ENCODE measurements around the gene DHRS4L2. TPM values are rescaled to one million over a fixed set of nuclear protein-coding genes. Genes with fewer than 3 reads are reported as not detected.
"Not testable (repeated sequence)": the region's sequence is repeated elsewhere in the genome, so short reads cannot be mapped to it uniquely, and the experiment has no call there.

DHRS4L2 gene
- total RNA-seq, 1 donor from 2014 or later = 12.6 TPM

DNA sequence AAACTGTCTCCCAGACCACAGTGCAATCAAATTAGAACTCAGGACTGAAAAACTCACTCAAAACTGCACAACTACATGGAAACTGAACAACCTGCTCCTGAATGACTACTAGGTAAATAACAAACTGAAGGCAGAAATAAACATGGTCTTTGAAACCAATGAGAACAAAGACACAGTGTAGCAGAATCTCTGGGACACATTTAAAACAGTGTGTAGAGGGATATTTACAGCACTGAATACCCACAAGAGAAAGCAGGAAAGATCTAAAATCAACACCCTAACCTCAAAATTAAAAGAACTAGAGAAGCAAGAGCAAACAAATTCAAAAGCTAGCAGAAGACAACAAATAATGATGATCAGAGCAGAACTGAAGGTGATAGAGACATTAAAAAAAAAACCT lies 14.7 kb upstream of the DHRS4L2 start:
- DNase-seq = not testable (repeated sequence)

DNA sequence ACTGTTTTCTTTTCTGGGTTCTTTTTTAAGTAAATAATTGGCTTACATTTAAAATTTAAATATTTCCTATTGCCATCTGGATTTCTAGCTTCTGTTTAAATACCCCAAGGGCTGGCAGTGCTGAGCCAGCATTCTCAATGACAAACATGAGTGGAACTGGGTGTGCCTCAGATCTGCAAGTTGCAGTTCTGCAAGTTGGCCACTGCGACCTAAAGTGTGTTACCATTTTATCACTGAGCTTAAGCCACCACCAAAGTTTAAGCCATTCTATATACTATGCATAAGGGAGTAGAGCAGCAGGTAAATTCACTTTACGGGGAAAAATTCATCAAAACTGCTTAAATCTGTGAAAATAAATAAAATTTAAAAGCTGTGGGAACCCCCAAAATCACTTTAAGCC lies 11.5 kb upstream of the DHRS4L2 start:
- DNase-seq = peak; percentile 21

DNA sequence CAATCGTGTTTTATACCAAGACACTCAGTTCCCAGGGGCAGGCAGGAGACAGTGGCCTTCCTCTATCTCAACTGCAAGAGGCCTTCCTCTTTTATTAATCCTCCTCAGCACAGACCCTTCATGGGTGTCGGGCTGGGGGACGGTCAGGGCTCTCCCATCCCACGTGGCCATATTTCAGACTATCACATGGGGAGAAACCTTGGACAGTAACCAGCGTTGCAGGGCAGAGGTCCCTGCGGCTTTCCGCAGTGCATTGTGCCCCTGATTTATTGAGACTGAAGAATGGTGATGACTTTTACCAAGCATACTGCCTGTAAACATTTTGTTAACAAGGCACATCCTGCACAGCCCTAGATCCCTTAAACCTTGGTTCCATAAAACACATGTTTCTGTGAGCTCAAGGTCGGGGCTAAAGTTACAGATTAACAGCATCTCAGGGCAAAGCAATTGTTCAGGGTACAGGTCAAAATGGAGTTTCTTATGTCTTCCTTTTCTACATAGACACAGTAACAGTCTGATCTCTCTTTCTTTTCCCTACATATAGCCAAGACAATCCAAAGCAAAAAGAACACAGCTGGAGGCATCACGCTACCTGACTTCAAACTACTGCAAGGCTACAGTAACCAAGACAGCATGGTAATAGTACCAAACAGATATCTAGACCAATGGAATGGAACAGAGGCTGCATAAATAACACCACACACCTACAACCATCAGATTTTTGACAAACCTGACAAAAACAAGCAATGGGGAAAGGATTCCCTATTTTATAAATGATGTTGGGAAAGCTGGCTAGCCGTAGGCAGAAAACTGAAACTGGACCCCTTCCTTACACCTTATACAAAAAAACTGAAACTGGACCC lies 6.5 kb upstream of the DHRS4L2 start:
- DNase-seq = not testable (repeated sequence)

DNA sequence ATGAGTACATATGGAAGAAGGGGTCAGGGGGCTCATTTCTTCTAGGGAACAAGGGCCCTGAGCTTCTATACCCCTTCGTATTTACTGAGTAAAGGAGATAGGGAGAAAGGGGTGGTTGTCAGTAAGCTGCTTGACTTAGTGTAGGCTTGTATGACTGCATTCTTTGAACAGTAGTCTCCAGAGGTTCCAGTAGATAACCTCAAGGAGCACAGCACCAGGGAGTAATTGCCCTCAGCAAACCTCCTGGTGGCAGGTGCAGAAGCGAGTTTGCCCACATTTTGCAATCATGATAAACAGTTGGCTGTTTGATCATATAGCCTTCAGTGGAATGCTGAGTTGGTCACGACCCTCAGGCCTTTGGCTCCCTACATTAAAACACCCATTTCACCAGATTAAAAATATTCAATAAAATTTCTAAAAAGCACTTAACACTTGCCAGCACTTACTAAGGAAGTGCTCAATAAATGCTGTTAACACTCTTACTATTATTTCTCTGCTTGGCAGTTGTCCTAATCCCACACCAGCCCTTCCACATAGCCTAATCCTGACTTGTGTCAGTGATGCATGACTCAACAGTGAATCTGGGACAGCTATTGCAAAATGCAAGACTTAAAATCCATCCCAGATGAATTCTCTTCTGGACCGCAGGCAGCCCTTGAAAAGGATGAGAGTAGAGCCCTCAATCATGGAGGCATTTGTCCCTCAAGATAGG lies 3.7 kb upstream of the DHRS4L2 start:
- DNase-seq = no peak

DNA sequence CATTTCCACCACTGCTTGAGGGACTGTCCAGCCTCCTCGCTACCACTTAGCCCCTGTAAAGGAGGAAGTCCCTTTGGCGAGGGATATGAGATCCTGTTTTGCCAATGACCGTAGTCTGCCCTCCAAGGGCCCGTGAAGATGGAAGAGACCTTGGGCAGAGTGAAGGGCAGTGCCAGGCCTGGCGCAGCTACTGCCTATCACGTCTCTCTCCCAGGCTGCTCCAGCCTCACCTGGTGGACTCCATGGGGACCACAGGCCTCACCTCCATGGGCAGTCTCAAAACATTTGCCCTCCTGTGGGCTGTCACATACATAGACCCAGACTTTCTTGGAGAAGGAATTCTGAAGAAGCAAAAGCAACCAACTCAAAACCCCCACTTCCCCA lies 514 bp upstream of the DHRS4L2 start:
- DNase-seq = not testable (repeated sequence)

DNA sequence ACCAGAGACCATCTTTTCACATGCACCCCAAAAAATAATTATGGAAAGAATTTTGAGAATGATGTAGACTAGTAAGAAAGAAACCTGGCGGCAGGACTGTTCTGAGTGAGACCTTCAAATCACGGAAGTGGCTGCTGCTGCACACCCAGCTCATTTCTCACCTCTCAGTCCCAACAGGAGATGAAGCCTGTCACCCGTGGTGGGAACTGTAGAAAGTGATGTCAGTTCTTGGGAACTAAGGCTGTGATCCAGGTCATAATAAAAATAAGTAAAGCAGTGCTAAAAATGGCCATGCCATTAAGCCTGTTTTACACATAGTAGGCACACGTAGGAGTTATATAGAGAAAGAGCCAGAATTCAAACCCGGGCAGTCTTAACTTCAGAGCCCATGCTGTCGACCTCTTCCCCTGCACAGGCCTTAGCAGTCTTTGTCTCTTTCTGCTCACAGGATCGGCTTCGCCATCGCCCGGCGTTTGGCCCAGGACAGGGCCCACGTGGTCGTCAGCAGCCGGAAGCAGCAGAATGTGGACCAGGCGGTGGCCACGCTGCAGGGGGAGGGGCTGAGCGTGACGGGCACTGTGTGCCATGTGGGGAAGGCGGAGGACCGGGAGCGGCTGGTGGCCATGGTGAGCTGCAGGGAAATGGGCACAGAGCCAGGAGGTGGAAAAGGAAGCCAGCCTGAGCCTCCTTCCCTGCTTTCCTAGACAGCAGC lies 1.2 kb downstream of the DHRS4L2 start:
- peak; percentile 20 for DNase-seq

DNA sequence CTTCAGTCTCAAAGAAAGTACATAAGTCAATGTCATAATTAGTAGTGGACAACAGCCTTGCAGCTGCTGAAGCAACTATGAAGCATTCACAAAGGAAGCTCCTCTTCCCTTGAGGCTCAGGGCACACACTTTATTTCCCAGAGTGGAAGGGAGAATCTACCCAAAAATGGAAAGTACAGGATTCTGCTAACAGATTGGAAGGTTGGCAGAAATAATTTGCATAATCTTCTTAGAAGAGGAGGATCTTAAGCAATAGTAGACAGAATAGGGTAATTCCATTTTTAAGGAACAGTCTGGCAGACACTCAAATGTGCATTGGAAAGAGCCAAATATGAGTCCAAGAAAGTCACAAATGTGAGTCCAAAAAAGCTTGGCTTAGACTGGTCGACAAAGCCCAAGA lies 2.2 kb downstream of the DHRS4L2 start:
- not testable (repeated sequence) for DNase-seq

DNA sequence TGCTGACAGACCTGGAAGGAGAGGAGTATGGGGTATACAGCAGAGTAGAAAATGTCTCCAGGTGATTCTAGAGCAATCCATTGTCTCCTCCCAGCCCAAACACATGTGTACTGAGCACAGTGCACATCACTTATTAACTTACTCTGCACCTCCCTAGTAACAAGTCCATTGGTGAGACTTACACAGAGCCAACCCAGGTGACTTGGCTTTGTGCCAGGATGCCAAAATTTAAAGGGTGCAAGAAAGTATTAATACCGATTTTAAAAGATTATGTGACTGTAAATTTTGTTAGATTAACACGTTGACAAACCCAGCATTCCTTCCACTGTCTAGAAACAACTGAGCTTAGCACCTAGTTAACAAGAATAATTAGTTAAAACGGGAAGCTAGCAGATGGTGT lies 4.3 kb downstream of the DHRS4L2 start:
- not testable (repeated sequence) for DNase-seq

DNA sequence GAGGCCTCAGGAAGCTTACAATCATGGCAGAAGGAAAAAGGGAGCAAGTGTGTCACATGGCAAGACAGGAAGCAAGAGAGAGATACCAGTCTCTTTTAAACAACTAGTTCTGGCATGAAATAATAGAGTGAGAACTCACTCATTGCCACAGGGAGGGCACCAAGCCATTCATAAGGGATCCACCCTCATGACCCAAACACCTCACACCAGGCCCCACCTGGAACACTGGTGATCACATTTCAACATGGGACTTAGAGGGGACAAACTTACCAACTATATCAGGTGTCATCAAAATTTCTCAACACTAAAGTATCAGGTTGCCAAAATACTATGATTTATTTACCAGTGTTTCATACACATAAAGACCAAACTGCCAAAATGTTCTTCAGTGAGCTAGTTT lies 7.3 kb downstream of the DHRS4L2 start:
- not testable (repeated sequence) for DNase-seq

DNA sequence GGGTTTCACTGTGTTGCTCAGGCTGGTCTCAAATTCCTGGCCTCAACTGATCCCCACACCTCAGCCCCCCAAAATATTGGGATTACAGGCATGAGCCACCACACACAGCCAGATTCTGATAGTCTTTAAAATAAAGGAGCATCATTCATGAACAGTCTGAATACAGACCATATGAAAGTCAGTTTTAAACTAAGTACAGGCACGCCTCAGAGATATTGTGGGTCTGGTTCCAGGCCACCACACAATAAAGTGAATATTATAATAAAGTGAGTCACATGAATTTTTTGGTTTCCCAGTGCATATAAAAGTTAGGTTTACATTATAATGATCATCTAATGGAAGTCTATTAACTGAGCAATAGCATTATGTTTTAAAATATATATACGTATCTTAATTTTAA lies 8.1 kb downstream of the DHRS4L2 start:
- DNase-seq = not testable (repeated sequence)

DNA sequence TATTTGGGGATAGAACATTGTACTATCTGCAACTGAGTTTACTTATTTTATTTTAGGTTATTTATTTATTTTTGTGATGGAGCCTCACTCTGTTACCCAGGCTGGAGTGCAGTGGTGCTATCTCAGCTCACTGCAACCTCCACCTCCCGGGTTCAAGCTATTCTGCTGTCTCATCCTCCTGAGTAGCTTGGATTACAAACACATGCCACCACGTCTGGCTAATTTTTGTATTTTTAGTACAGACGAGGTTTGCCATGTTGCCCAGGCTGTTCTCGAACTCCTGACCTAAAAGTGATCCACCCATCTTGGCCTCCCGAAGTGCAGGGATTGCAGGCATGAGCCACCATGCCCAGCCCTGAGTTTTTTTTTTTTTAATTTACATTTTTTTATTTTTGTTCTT lies 10.9 kb downstream of the DHRS4L2 start:
- DNase-seq = not testable (repeated sequence)

DNA sequence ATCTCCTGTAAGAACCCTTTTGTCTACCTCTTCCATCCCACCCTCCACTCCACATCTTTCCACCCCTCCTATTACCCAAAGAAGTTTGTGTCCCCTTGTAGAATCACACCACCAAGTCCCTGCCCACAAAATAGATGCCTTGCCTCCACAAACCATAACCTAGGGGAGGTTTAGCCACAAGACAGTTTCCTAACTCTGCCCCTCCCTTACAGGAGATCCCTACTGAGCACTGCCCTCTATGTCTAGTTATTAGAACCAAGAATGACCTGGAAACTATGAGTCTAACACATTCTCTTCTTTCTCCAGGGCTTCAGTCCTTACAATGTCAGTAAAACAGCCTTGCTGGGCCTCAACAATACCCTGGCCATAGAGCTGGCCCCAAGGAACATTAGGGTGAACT lies 12.3 kb downstream of the DHRS4L2 start:
- DNase-seq = not testable (repeated sequence)

DNA sequence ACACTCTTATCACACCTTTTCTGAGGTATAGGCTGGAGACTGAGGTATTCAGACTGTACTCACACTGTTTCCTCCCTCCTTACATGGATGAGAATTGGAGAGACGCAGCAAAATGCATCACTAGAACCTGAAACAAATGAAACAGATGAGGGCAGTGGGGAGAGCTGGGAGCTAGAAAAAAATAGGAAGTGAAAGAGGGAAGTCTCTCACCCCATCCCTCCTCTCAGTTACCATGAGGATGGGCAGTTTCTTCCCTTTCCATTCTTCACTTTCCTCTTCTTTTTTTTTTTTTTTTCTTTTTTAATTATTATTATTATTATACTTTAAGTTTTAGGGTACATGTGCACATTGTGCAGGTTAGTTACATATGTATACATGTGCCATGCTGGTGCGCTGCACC lies 12.9 kb downstream of the DHRS4L2 start:
- DNase-seq = not testable (repeated sequence)

DNA sequence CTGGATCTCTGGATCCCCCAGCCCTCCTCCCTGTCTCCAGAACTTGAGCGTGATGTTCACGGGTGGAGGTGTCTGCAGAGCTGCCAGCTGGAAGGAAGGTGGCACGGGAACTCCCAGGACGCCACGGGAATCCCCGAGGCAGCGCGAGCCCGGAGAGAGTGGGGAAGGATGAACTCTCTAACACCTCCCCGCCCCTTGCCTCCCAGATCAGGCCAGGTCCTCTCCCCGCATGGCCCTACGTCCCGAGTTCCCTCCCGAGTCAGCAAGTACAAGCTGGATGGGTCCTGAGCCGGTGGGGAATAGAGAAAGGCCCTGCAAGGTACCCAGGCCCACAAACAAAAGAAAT lies 17.7 kb downstream of the DHRS4L2 start:
- not testable (repeated sequence) for DNase-seq

DNA sequence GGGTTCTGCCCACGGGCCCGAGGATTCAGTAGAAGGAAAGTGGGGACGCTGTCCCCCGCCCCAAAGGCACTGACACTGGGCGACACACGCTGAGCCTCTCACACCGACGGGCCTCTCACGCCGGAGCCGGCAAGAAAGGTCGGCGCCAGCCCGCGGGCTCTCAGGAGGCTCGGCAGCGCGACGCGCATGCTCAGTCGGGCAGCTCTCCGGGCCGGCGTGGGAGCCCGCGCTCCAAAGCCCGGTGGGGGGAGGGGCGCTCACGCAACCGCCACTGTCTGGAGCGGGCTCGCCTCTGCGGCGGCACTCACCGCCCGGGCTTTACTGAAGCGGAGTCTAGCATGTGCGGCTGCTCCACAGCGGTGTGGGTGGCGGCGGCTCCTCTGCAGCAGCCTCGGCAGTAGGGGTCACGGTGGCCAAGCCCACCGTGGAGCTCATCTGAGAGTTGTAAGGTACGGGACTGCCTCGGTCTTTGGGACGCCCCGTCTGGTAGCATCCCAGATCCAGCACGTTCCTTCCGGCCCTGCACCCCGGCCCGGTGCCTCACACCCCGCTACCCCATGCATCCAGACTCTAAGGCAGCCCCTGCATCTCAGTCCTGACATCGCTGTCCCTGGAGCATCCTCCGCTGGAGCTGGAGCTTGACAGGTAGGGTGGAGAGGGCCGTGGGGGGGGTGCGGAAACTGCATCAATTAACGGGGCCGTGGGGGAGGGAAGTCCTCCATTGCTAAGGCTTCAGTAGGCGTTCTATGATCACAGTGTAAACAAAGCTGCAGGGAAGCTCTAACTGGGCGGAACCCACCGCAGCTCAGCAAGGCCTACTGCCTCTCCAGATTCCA lies 18.3 kb downstream of the DHRS4L2 start:
- peak; percentile 30 for DNase-seq

DNA sequence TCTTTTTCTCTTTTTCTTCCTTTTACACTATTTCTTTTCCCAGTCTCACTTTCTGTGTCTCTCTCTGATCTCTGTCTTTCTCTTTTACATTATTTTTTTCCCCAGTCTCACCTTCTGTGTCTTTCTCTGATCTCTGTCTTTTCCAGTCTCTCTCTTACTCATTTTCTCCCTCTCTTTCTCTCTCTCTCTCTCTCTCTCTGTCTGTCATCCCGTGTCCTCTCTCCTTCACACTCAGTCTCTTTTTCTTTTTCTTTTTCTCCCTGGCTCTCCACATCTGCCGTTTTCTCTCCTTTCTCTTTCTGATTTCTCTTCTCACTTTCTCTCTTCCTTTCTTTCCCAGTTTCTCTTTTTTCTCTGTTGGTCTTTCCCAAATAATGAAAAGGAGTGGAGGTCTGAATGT lies 22.3 kb downstream of the DHRS4L2 start:
- DNase-seq = no peak

DNA sequence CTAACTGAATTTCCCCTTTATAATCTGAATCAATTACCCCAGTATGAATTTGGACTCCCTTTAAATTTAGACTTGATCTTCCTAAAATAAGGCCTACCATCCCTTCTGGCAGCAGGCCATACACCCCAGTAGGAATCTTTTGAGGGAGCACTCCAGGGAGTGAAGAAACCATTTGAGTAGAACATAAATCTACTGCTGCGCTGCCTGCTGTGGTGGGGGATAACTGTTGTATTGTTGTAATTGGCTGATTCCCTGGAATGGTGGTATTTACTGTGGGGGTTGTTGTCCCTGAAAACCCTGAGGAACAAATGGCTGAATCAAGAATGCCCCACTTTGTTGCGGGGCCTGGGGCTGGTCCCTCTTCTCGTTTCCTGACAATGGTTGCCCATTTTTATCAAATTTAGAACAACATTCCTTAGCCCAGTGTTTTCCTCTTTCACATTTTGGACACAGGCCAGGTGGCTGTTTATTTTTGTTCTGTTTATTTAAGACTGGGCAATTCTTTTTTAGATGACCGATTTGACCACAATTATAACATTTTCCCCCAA lies 24.1 kb downstream of the DHRS4L2 start:
- DNase-seq = not testable (repeated sequence)

DNA sequence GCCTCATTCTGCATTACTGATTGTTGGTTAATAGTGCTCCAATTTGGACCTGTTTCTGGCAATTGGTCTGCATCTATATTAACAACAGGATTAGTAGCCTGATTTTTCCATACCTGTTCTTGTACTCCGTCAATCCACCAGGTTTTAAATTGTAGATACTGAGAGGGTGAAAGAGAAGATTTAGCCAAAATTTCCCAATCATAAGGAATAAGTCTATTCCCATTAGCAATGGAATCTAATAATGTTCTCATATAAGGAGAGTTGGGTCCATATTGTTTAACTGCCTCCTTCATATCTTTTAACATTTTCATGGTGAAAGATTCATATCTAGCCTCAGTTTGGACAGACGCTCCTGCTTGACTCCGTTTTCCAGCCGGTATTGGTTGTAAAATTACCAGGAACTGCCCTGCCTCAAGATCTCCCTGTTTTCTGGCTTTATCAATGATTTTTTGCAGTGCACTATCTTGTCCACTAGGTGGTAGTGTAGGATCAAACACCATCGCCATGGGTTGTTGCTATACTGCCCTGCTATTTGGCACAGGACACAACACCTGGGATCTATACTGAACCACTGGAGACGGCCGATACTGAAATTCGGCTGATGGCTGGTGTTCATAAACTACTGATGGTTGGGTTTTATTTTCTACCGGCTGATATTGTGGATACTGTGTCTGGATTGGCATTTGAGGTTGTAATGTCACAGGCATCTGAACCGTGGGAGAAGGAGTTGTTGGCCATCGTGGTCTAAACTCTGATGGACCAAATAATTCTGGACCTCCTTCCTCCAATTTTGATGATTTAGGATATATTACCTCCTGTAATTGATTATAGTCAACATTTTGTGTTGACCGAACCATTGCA lies 25.2 kb downstream of the DHRS4L2 start:
- peak; percentile 87 for DNase-seq

DNA sequence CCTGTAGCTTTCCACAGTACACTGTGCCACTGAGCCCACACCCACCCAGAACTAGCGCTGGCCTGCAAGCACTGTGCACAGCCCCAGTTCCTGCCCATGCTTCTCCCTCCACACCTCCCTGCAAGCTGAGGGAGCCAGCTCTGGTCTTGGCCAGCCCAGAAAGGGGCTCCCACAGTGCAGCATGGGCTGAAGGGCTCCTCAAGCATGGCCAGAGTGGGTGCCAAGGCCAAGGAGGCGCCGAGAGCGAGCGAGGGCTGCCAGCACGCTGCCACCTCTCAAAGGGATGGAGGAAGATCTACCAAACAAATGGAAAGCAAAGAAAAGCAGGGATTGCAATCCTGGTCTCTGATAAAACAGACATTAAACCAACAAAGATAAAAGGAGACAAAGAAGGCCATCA lies 27.0 kb downstream of the DHRS4L2 start:
- DNase-seq = not testable (repeated sequence)

DNA sequence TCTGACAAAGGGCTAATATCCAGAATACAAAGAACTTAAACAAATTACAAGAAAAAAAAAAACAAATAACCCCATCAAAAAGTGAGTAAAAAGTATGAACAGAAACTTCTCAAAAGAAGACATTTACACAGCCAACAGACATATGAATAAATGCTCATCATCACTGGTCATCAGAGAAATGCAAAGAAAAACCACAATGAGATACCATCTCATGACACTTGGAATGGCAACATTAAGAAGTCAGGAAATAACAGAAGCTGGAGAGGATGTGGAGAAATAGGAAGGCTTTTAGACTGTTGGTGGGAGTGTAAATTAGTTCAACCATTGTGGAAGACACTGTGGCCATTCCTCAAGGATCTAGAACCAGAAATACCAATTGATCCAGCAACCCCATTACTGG lies 30.2 kb downstream of the DHRS4L2 start:
- DNase-seq = not testable (repeated sequence)

DNA sequence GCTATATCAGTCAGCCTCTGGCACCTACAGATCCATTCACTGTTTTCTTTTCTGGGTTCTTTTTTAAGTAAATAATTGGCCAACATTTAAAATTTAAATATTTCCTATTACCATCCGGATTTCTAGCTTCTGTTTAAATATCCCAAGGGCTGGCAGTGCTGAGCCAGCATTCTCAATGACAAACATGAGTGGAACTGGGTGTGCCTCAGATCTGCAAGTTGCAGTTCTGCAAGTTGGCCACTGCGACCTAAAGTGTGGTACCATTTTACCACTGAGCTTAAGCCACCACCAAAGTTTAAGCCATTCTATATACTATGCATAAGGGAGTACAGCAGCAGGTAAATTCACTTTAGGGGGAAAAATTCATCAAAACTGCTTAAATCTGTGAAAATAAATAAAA lies 31.2 kb downstream of the DHRS4L2 start:
- DNase-seq = not testable (repeated sequence)

Data from dermis blood vessel endothelial cell (primary cell).